ENCODE measurements around the gene NKX6-2. TPM values are rescaled to one million over a fixed set of nuclear protein-coding genes. Genes with fewer than 3 reads are reported as not detected.

NKX6-2 gene
- total RNA-seq, 2 experiments from 2014 or later = not detected

- no peak for TF ChIP-seq CTCF (IDR thresholded peaks at IDR 0.05)
- Mint-ChIP-seq H3K9me3 (no peaks in the 10 kb centered on the region), H3K27ac (no peak overlapping the region), H3K4me1 (ENCODE audit: low read depth) (peaks cover 2% of the 10 kb centered on the region), H3K36me3 (ENCODE audit: low read depth) (peaks cover 13% of the 10 kb centered on the region), H3K4me3 (no peak overlapping the region), H3K27me3 (peaks cover 25% of the 10 kb centered on the region)
- POLR2A ChIA-PET = no interaction called here
- ATAC-seq (no peak), DNase-seq (no peak)
- CTCF ChIA-PET = no interaction called here
- intact Hi-C loops (cut with micrococcal nuclease) = no loop called here
Observed at GRCh38 chr10:132786884-132787494, 1.0 kb upstream of the NKX6-2 start.

GRCh38 chr10:132786476-132786883 lies 533 bp upstream of the NKX6-2 start:
- POLR2A ChIA-PET = no interaction called here
- Mint-ChIP-seq H3K36me3 (ENCODE audit: low read depth) (peaks cover 16% of the 10 kb centered on the region), H3K27ac (no peak overlapping the region), H3K9me3 (no peaks in the 10 kb centered on the region), H3K4me3 (no peak overlapping the region), H3K4me1 (ENCODE audit: low read depth) (peaks cover 2% of the 10 kb centered on the region), H3K27me3 (peaks cover 25% of the 10 kb centered on the region)
- CTCF ChIA-PET = no interaction called here
- intact Hi-C loops (cut with micrococcal nuclease) = no loop called here
- no peak for TF ChIP-seq CTCF (IDR thresholded peaks at IDR 0.05)
- ATAC-seq = no peak
- DNase-seq = no peak

- Mint-ChIP-seq H3K36me3 (ENCODE audit: low read depth) (peaks cover 19% of the 10 kb centered on the region), H3K9me3 (no peaks in the 10 kb centered on the region), H3K27me3 (peaks cover 23% of the 10 kb centered on the region), H3K4me1 (ENCODE audit: low read depth) (peaks cover 2% of the 10 kb centered on the region), H3K4me3 (no peak overlapping the region), H3K27ac (no peak overlapping the region)
- CTCF ChIA-PET = no interaction called here
- TF ChIP-seq CTCF (IDR thresholded peaks at IDR 0.05) = no peak
- intact Hi-C loops (cut with micrococcal nuclease) = no loop called here
- DNase-seq = no peak
- no peak for ATAC-seq
- POLR2A ChIA-PET = no interaction called here
Observed at GRCh38 chr10:132784866-132785722, 853 bp downstream of the NKX6-2 start.

- intact Hi-C loops (cut with micrococcal nuclease) = no loop called here
- POLR2A ChIA-PET = no interaction called here
- Mint-ChIP-seq H3K36me3 (ENCODE audit: low read depth) (peaks cover 19% of the 10 kb centered on the region), H3K4me1 (ENCODE audit: low read depth) (peaks cover 2% of the 10 kb centered on the region), H3K27ac (no peak overlapping the region), H3K4me3 (no peak overlapping the region), H3K9me3 (no peaks in the 10 kb centered on the region), H3K27me3 (peaks cover 18% of the 10 kb centered on the region)
- ATAC-seq (no peak), DNase-seq (no peak)
- CTCF ChIA-PET = no interaction called here
- TF ChIP-seq CTCF (IDR thresholded peaks at IDR 0.05) = no peak
Observed at GRCh38 chr10:132783940-132784865, 1.7 kb downstream of the NKX6-2 start.

Measured in activated CD8-positive, alpha-beta T cell treated with anti-CD3 and anti-CD28 coated beads for 36 hours (primary cell).